Mucosa of gallbladder (tissue), 1 donor: ENCODE data around the gene STRADA. TPM values are rescaled to one million over a fixed set of nuclear protein-coding genes. Genes with fewer than 3 reads are reported as not detected.
A peak's percentile ranks its signal among the peaks of the same experiment; 100 is the strongest.

Source experiments
- DNase-seq: peaks from one replicate; pipeline ENCODE4 v3.0.0-alpha.2; 2020; ENCODE audit warnings: low spot score
- total RNA-seq: library from RNA; stranded (reverse); gene quantifications from one replicate; pipeline ENCODE4 v1.2.1, GENCODE V29; 2021
- donor health status: DM: no; HTN: no; CAD: no.

The STRADA gene
- total RNA-seq, 1 donor from 2014 or later, result 28.5 TPM

GRCh38 chr17:63701868-63702720 lies 39.5 kb downstream of the STRADA start:
- DNase-seq, result peak; percentile 37

- no peak for DNase-seq
Observed at GRCh38 chr17:63701456-63701820, 40.2 kb downstream of the STRADA start.

GRCh38 chr17:63700528-63701455 lies 40.8 kb downstream of the STRADA start:
- DNase-seq, result peak; percentile 50

GRCh38 chr17:63699638-63700527 lies 41.7 kb downstream of the STRADA start, which contains the start of gene LIMD2:
Gene LIMD2, minus strand, starts transcription at chr17:63700125. Its CDS starts 827 bp downstream, at chr17:63699298.
- peak; percentile 42 for DNase-seq

GRCh38 chr17:63698886-63699637 lies 42.5 kb downstream of the STRADA start:
- peak; percentile 51 for DNase-seq

- DNase-seq, result no peak
Observed at GRCh38 chr17:63698381-63698885, 43.2 kb downstream of the STRADA start.

GRCh38 chr17:63697341-63698286 lies 44.0 kb downstream of the STRADA start:
- peak; percentile 62 for DNase-seq

- DNase-seq, result no peak
Observed at GRCh38 chr17:63696381-63696961, 45.1 kb downstream of the STRADA start.

GRCh38 chr17:63695889-63696288 lies 45.7 kb downstream of the STRADA start:
- no peak for DNase-seq

- DNase-seq, result no peak
Observed at GRCh38 chr17:63694950-63695773, 46.4 kb downstream of the STRADA start.

- DNase-seq, result no peak
Observed at GRCh38 chr17:63694229-63694949, 47.2 kb downstream of the STRADA start.

- DNase-seq, result no peak
Observed at GRCh38 chr17:63693411-63694113, 48.0 kb downstream of the STRADA start.

GRCh38 chr17:63692195-63692816 lies 49.3 kb downstream of the STRADA start:
- no peak for DNase-seq

- DNase-seq, result no peak
Observed at GRCh38 chr17:63689479-63689878, 52.1 kb downstream of the STRADA start.

- no peak for DNase-seq
Observed at GRCh38 chr17:63688396-63689020, 53.1 kb downstream of the STRADA start.
